Astrocyte of the spinal cord (primary cell): ENCODE measurements around the gene RNF113A.

ENCODE experiments used
- DNase-seq: peaks from one replicate; pipeline ENCODE4 v3.0.0; 2011; ENCODE audit warnings: low read depth, low spot score
- H3K4me3 ChIP-seq: 2 replicates; pipeline ENCODE4 v1.5.1; 2011; ENCODE audit warnings: low read depth, mild to moderate bottlenecking, low read length, moderate library complexity
- CTCF ChIP-seq: IDR thresholded peaks from 2 replicates; pipeline ENCODE4 v1.5.1; 2012; ENCODE audit warnings: low read depth, mild to moderate bottlenecking, low read length, inconsistent platforms
- in situ Hi-C: cut with HindIII; loops from 2 replicates; pipeline ENCODE4 v1.10.0; 2017; ENCODE audit warnings: low sequenced_read_pairs

The RNF113A gene

DNA sequence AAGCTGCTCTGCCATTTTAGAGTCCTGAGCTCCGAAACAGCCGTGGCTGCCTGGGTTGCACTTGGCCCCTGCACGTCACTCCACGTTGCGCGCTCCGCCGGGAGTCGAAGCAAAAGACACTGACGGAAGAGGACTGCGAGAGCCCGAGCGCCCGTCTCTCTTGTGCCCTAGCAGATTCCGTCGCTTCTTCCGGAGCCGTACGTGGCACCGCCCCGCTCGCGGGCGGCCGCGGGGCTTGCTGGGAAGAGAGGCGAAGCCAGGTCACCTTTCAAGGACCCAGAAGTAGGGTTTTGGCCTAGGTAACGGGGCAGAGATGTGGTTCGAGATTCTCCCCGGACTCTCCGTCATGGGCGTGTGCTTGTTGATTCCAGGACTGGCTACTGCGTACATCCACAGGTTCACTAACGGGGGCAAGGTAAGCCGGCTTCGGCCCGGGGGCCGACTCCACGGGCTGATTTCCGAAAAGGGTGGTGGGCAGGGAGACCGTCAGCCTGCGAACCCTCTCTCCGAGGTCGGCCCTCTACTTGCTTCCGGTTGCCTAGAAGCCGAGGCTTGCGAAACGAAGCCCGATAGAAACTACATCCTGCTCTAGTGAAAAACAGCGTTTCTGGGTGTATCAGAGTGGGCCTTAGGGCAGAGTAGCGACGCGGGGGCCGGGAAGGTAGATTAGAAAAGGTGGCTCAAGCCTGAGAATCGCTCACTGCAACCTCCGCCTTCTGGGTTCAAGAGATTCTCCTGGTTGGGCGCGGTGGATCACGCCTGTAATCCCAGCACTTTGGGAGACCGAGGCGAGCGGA, at the start of gene RNF113A, which contains the start of gene NDUFA1:
RNF113A (minus strand) TSS at position 135 of the 797 bp plus-strand sequence; CDS start at position 15, 120 bp downstream.
NDUFA1 (plus strand) TSS at position 234 of the 797 bp plus-strand sequence; CDS start at position 314, 80 bp downstream.
- peak; percentile 84 for DNase-seq
- TF ChIP-seq CTCF, result no peak
- peak within 1 kb of the TSS; percentile 71 for H3K4me3 ChIP-seq
- in situ Hi-C loops, result no loop called here

GRCh38 chrX:119919835-119920585, 48.5 kb upstream of the RNF113A start:
- DNase-seq, result no peak
- no peak for TF ChIP-seq CTCF
- H3K4me3 ChIP-seq, result no peak overlapping the region
- in situ Hi-C loops, result no loop called here

DNA sequence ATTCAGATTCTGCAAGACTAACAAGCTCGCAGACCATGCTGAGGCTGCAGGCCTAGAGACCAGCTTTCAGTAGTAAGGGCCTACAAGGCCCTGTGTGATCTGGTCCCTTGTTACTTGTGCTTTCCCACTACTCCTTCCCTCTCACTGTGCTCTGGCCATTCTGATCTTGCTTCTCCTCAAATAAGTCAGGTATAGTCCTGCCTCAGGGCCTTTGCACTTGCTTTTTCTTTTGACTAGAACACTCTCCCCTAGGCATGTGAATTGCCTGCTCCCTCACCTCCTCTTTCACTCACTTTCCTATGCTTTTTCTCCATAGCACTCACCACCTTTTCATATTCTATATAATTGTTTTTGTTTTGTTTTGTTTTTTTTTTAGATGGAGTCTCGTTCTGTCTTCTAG, 46.3 kb upstream of the RNF113A start:
- H3K4me3 ChIP-seq, result no peak overlapping the region
- DNase-seq, result no peak
- in situ Hi-C loops, result no loop called here
- TF ChIP-seq CTCF, result no peak

DNA sequence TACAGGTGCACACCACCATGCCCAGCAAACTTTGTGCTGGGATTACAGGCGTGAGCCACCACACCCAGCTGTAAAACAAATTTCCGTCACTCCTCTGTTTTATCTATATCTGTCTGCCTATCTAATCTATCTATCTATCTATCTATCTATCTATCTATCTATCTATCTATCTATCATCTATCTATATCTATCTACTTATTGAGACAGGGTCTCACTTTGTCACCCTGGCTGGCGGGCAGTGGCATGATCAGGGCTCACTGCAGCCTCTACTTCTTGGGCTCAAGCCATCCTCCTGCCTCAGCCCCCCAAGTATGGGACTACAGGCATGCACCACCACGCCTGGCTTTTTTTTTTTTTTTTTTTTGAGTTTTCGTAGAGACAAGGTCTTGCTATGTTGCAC, 44.8 kb upstream of the RNF113A start:
- H3K4me3 ChIP-seq, result no peak overlapping the region
- in situ Hi-C loops, result no loop called here
- no peak for DNase-seq
- no peak for TF ChIP-seq CTCF

DNA sequence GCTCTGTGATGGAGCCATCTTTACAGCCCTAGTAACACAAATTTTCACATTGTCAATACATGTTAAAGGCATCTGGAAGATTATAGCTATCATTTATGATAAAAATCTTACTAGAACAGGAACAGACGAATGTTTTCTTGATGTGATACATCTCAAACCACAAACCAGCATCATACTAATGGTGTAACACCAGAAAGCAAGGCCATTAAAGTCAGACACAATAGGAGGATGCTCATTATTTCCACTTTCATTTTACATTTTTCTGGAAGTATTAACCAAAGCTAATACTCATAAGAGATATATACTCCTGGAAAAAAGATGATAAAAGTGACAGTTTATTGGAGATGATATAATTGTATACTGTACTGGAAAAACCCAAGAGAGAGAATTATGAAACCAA, 29.4 kb upstream of the RNF113A start:
- H3K4me3 ChIP-seq, result no peak overlapping the region
- in situ Hi-C loops, result no loop called here
- no peak for DNase-seq
- TF ChIP-seq CTCF, result no peak

GRCh38 chrX:119899125-119899524, 27.6 kb upstream of the RNF113A start:
- H3K4me3 ChIP-seq, result no peak overlapping the region
- no peak for DNase-seq
- TF ChIP-seq CTCF, result no peak
- in situ Hi-C loops, result no loop called here
